Activated CD8-positive, alpha-beta T cell treated with anti-CD3 and anti-CD28 coated beads for 36 hours (primary cell): ENCODE results near the gene MAPK8. TPM values are rescaled to one million over a fixed set of nuclear protein-coding genes. Genes with fewer than 3 reads are reported as not detected.
"Not testable (repeated sequence)": the region's sequence is repeated elsewhere in the genome, so short reads cannot be mapped to it uniquely, and the experiment has no call there.

Experiments
- ATAC-seq: fragments of 200-7000 bp; cut with Tn5 transposase; one replicate; pipeline ENCODE4 v1.10.0; 2021; ENCODE audit warnings: mild to moderate bottlenecking, moderate library complexity
- CTCF ChIA-PET: fragments of 350-600 bp; sonication (Branson Sonifier 250); formaldehyde crosslinking; loops from one replicate; lab custom pipeline; 2021; ENCODE audit warnings: antibody characterized with exemption; lab: Charles Lee
- POLR2A ChIA-PET: fragments of 350-600 bp; sonication (Branson Sonifier 250); formaldehyde crosslinking; loops from one replicate; lab custom pipeline; 2021; ENCODE audit warnings: antibody characterized with exemption; lab: Charles Lee
- DNase-seq: peaks from one replicate; pipeline ENCODE4 v3.0.0-alpha.2; 2020
- H3K27ac Mint-ChIP-seq: one replicate; pipeline ENCODE4 v1.8.0; 2021; ENCODE audit warnings: mild to moderate bottlenecking, mixed read lengths
- H3K27me3 Mint-ChIP-seq: one replicate; pipeline ENCODE4 v1.8.0; 2021; ENCODE audit warnings: mixed read lengths
- H3K36me3 Mint-ChIP-seq: one replicate; pipeline ENCODE4 v1.8.0; 2021; ENCODE audit warnings: low read depth, mixed read lengths
- H3K4me1 Mint-ChIP-seq: one replicate; pipeline ENCODE4 v1.8.0; 2021; ENCODE audit warnings: low read depth, mixed read lengths
- H3K4me3 Mint-ChIP-seq: one replicate; pipeline ENCODE4 v1.8.0; 2021; ENCODE audit warnings: mild to moderate bottlenecking, moderate library complexity, mixed read lengths
- H3K9me3 Mint-ChIP-seq: one replicate; pipeline ENCODE4 v1.8.0; 2021; ENCODE audit warnings: mixed read lengths
- CTCF ChIP-seq: fragments of 200-600 bp; IDR thresholded peaks from one replicate; pipeline ENCODE4 v1.8.0; 2022; ENCODE audit warnings: antibody characterized with exemption, mild to moderate bottlenecking
- intact Hi-C: fragments of 100-400 bp; cut with micrococcal nuclease; formaldehyde crosslinking; loops from one replicate; pipeline ENCODE4 v1.10.0; 2022
- total RNA-seq, 2 experiments: library from RNA; stranded (reverse); gene quantifications; one replicate each; pipeline ENCODE4 v1.2.3, GENCODE V29; 2021

Gene MAPK8
- total RNA-seq, 2 experiments from 2014 or later = 40.5 to 41.1 TPM

GRCh38 chr10:48340734-48341133 lies 34.3 kb downstream of the MAPK8 start:
- ATAC-seq = no peak
- intact Hi-C loops = no loop called here
- Mint-ChIP-seq H3K4me1 (peaks cover 40% of the 10 kb centered on the region), H3K9me3 (peaks cover 3% of the 10 kb centered on the region), H3K4me3 (no peak overlapping the region), H3K27me3 (no peaks in the 10 kb centered on the region), H3K36me3 (peaks cover 33% of the 10 kb centered on the region), H3K27ac (peak overlapping the region; percentile 47)
- POLR2A ChIA-PET = no interaction called here
- CTCF ChIA-PET = no interaction called here
- DNase-seq = no peak
- TF ChIP-seq CTCF = no peak

GRCh38 chr10:48343106-48343505 lies 36.6 kb downstream of the MAPK8 start:
- Mint-ChIP-seq H3K27me3 (no peaks in the 10 kb centered on the region), H3K4me1 (peaks cover 32% of the 10 kb centered on the region), H3K4me3 (no peak overlapping the region), H3K27ac (no peak overlapping the region), H3K36me3 (peaks cover 37% of the 10 kb centered on the region), H3K9me3 (peaks cover 13% of the 10 kb centered on the region)
- ChIA-PET CTCF (interaction anchor here (1.2 to 1.3 kb wide), 2 partner anchors 313 to 315 kb away, joined by 3 read pairs; no protein-coding TSS in a partner anchor), POLR2A (no interaction called here)
- DNase-seq = no peak
- intact Hi-C loops = no loop called here
- no peak for TF ChIP-seq CTCF
- no peak for ATAC-seq

GRCh38 chr10:48343921-48344598 lies 37.6 kb downstream of the MAPK8 start:
- CTCF ChIA-PET = interaction anchor here (1.2 to 1.3 kb wide), 2 partner anchors 312 to 314 kb away, joined by 3 read pairs; no protein-coding TSS in a partner anchor
- no peaks in the 10 kb centered on the region for H3K27me3 Mint-ChIP-seq

GRCh38 chr10:48346248-48346647 lies 39.8 kb downstream of the MAPK8 start:
- ATAC-seq, H3K27ac Mint-ChIP-seq, DNase-seq, H3K4me3 Mint-ChIP-seq, intact Hi-C loops, H3K27me3 Mint-ChIP-seq, POLR2A ChIA-PET: not testable (repeated sequence)
- CTCF ChIA-PET = interaction anchor here (1.2 kb wide), 1 partner anchor 36 kb away, joined by 3 read pairs; no protein-coding TSS in a partner anchor
- Mint-ChIP-seq H3K9me3 (peaks cover 30% of the 10 kb centered on the region), H3K36me3 (peaks cover 51% of the 10 kb centered on the region), H3K4me1 (peaks cover 14% of the 10 kb centered on the region)

More at GRCh38 chr10:48343921-48344598, 37.6 kb downstream of the MAPK8 start:
- Mint-ChIP-seq H3K36me3 (peaks cover 42% of the 10 kb centered on the region), H3K4me1 (peaks cover 29% of the 10 kb centered on the region), H3K9me3 (peaks cover 21% of the 10 kb centered on the region), H3K4me3 (no peak overlapping the region), H3K27ac (no peak overlapping the region)
- no peak for ATAC-seq
- TF ChIP-seq CTCF = no peak
- POLR2A ChIA-PET = no interaction called here
- no peak for DNase-seq
- intact Hi-C loops = no loop called here

GRCh38 chr10:48347539-48347938 lies 41.1 kb downstream of the MAPK8 start:
- DNase-seq, CTCF ChIA-PET, ATAC-seq, H3K27ac Mint-ChIP-seq, H3K27me3 Mint-ChIP-seq, H3K4me3 Mint-ChIP-seq, POLR2A ChIA-PET, intact Hi-C loops: not testable (repeated sequence)
- Mint-ChIP-seq H3K36me3 (peaks cover 48% of the 10 kb centered on the region), H3K9me3 (peaks cover 30% of the 10 kb centered on the region), H3K4me1 (peaks cover 13% of the 10 kb centered on the region)

GRCh38 chr10:48347943-48348342 lies 41.5 kb downstream of the MAPK8 start:
- H3K4me3 Mint-ChIP-seq, DNase-seq, ATAC-seq, H3K27ac Mint-ChIP-seq, H3K27me3 Mint-ChIP-seq, POLR2A ChIA-PET, CTCF ChIA-PET, intact Hi-C loops: not testable (repeated sequence)
- Mint-ChIP-seq H3K9me3 (peaks cover 30% of the 10 kb centered on the region), H3K4me1 (peaks cover 11% of the 10 kb centered on the region), H3K36me3 (peaks cover 45% of the 10 kb centered on the region)
